Measurements from ENCODE around the gene MEIS1.

The MEIS1 gene

GRCh38 chr2:66547118-66547517 lies 112.2 kb downstream of the MEIS1 start (continued):
- TF ChIP-seq ZNF549 (tag by site-specific recombination; IDR thresholded peaks at IDR 0.05): no peak
- no peak for TF ChIP-seq ZFP3 (tag by site-specific recombination; IDR thresholded peaks at IDR 0.05; ENCODE audit: low read depth)

- CTCF ChIA-PET: no interaction called here
- Histone ChIP-seq H3K4me1 (ENCODE audit: control insufficient read depth, insufficient read depth, low read length) (peaks cover 11% of the 10 kb centered on the region; the same call in 1 of the 2 replicates), H3K36me3 (ENCODE audit: control insufficient read depth in 2 of 2, insufficient read depth in 1 of 2, low read length in 2 of 2) (no peaks in the 10 kb centered on the region), H3K4me3 (ENCODE audit: low read depth, low read length) (no peak overlapping the region), H3K27ac (ENCODE audit: extremely low read depth, low read depth, low read length) (no peak overlapping the region), H3K9me3 (ENCODE audit: control insufficient read depth, insufficient read depth, low read depth, low read length) (no peaks in the 10 kb centered on the region)
- TF ChIP-seq FEZF1 (tag by site-specific recombination; IDR thresholded peaks at IDR 0.05) (peak; percentile 52), SCRT2 (tag by site-specific recombination; IDR thresholded peaks at IDR 0.05) (peak; percentile 63; the same call in 1 of the 2 replicates), MYNN (tag by site-specific recombination; IDR thresholded peaks at IDR 0.05; ENCODE audit: borderline replicate concordance) (no peak), ZNF571 (tag by site-specific recombination; IDR thresholded peaks at IDR 0.05) (no peak)
- POLR2A ChIA-PET: interaction anchor here (0.6 kb wide), 1 partner anchor 258 kb away, joined by 7 read pairs; no protein-coding TSS in a partner anchor
Observed at GRCh38 chr2:66547887-66548286, 113.0 kb downstream of the MEIS1 start.

- H3K9me3 ChIP-seq (ENCODE audit: control insufficient read depth, insufficient read depth, low read depth, low read length): no peaks in the 10 kb centered on the region
- H3K36me3 ChIP-seq (ENCODE audit: control insufficient read depth in 2 of 2, insufficient read depth in 1 of 2, low read length in 2 of 2): no peaks in the 10 kb centered on the region
- H3K4me3 ChIP-seq (ENCODE audit: low read depth, low read length): no peak overlapping the region
- TF ChIP-seq ZNF549 (tag by site-specific recombination; IDR thresholded peaks at IDR 0.05) (no peak), ZNF558 (tag by site-specific recombination; IDR thresholded peaks at IDR 0.05) (no peak), ZNF560 (tag by site-specific recombination; IDR thresholded peaks at IDR 0.05; ENCODE audit: borderline replicate concordance) (no peak), ZNF157 (tag by site-specific recombination; IDR thresholded peaks at IDR 0.05) (no peak), PRDM6 (tag by site-specific recombination; IDR thresholded peaks at IDR 0.05) (no peak), ZNF423 (tag by site-specific recombination; IDR thresholded peaks at IDR 0.05) (no peak), ZNF791 (tag by site-specific recombination; IDR thresholded peaks at IDR 0.05) (no peak), ZNF155 (tag by site-specific recombination; IDR thresholded peaks at IDR 0.05) (no peak), ZNF626 (tag by site-specific recombination; IDR thresholded peaks at IDR 0.05) (no peak), GLIS2 (tag by site-specific recombination; IDR thresholded peaks at IDR 0.05) (no peak), ZNF792 (tag by site-specific recombination; IDR thresholded peaks at IDR 0.05) (no peak), ZNF23 (tag by site-specific recombination; IDR thresholded peaks at IDR 0.05; ENCODE audit: borderline replicate concordance) (no peak), ZNF530 (tag by site-specific recombination; IDR thresholded peaks at IDR 0.05; ENCODE audit: low read depth) (no peak), ZNF398 (tag by site-specific recombination; IDR thresholded peaks at IDR 0.05) (no peak), ZNF350 (tag by site-specific recombination; IDR thresholded peaks at IDR 0.05) (no peak), TCF7L2 (IDR thresholded peaks at IDR 0.05; ENCODE audit: borderline replicate concordance, low read depth, low read length) (no peak), ZNF670 (tag by site-specific recombination; IDR thresholded peaks at IDR 0.05; ENCODE audit: low read depth) (no peak), ZBTB6 (tag by site-specific recombination; IDR thresholded peaks at IDR 0.05) (no peak), ZNF274 (IDR thresholded peaks at IDR 0.05; ENCODE audit: low read length) (no peak), ZNF274 (tag by site-specific recombination; IDR thresholded peaks at IDR 0.05; ENCODE audit: borderline replicate concordance) (no peak)
- peaks cover 16% of the 10 kb centered on the region; the same call in 1 of the 2 replicates for H3K4me1 ChIP-seq (ENCODE audit: control insufficient read depth, insufficient read depth, low read length)
- no peak overlapping the region for H3K27ac ChIP-seq (ENCODE audit: extremely low read depth, low read depth, low read length)
- CTCF ChIA-PET: no interaction called here
- POLR2A ChIA-PET: no interaction called here
Observed at GRCh38 chr2:66548422-66548821, 113.5 kb downstream of the MEIS1 start.

Measured in HEK293 (cell line).